Gastrocnemius medialis (tissue), 4 donors: ENCODE measurements around the gene ATP11A. TPM values are rescaled to one million over a fixed set of nuclear protein-coding genes. Genes with fewer than 3 reads are reported as not detected.

Experiments used
- ATAC-seq, 2 donors: fragments of 150-250 bp; one replicate each; pipeline ENCODE4 v1.9.1; 2016
- DNase-seq, 2 donors: peaks; one replicate each; pipeline ENCODE4 v3.0.0-alpha.2; 2019
- H3K27ac ChIP-seq, 4 donors: fragments of 200-600 bp; sonication (generic); 1 replicate in 1 of 4; 2 replicates in 3 of 4; pipeline ENCODE4 v1.5.1; 2016 to 2018; ENCODE audit warnings: mild to moderate bottlenecking in 2 of 4, moderate library complexity in 1 of 4
- H3K27me3 ChIP-seq, 3 donors: fragments of 200-600 bp; sonication (generic) in 2 of 3; 1 replicate in 1 of 3; 2 replicates in 2 of 3; pipeline versions ENCODE4 v1.5.1 to v1.6.0; 2016 to 2019; ENCODE audit warnings: mild to moderate bottlenecking in 1 of 3, moderate library complexity in 1 of 3
- H3K36me3 ChIP-seq, 2 donors: fragments of 200-600 bp; sonication (generic) in 1 of 2; one replicate each; pipeline ENCODE4 v1.5.1; 2017 to 2018
- H3K4me1 ChIP-seq, 2 donors: fragments of 200-600 bp; sonication (generic) in 1 of 2; one replicate each; pipeline ENCODE4 v1.5.1; 2016 to 2017; ENCODE audit warnings: mild to moderate bottlenecking in 2 of 2
- H3K4me3 ChIP-seq, 4 donors: fragments of 200-600 bp; sonication (generic) in 3 of 4; 1 replicate in 1 of 4; 2 replicates in 3 of 4; pipeline ENCODE4 v1.5.1; 2016 to 2019; ENCODE audit warnings: mild to moderate bottlenecking in 2 of 4
- H3K9me3 ChIP-seq, 3 donors: fragments of 200-600 bp; sonication (generic) in 2 of 3; 1 replicate in 1 of 3; 2 replicates in 2 of 3; pipeline ENCODE4 v1.5.1; 2016 to 2019
- POLR2A ChIP-seq, 2 donors: fragments of 450-650 bp; IDR thresholded peaks; one replicate each; pipeline ENCODE4 v1.6.1; 2017; ENCODE audit warnings: antibody characterized with exemption in 2 of 2, mild to moderate bottlenecking in 2 of 2, moderate library complexity in 2 of 2
- in situ Hi-C, 4 donors: fragments of 200-750 bp; cut with MboI; loops; one replicate each; pipeline versions ENCODE4 v1.15.0 to v1.8.0; 2017; ENCODE audit warnings: low sequenced_read_pairs in 4 of 4
- intact Hi-C: fragments of 100-400 bp; cut with DNase I; formaldehyde crosslinking; loops from one replicate; pipeline ENCODE4 v1.15.1; 2023; ENCODE audit warnings: low total_unique reads
- total RNA-seq, 4 donors: library from RNA; depleted of rRNA; stranded (reverse); fragments of >200 nt; gene quantifications; one replicate each; pipeline versions ENCODE4 v1.1.0 to v1.2.3, GENCODE V29; 2016
- TF ChIP-seq, protein P1 (sequence below), 5 experiments: fragments of 450-650 bp in 3 of 5; fragments of 200-600 bp in 2 of 5; sonication (generic) in 2 of 5; IDR thresholded peaks in 4 of 5; conservative IDR thresholded peaks in 1 of 5; 1 replicate in 4 of 5; 2 replicates in 1 of 5; pipeline ENCODE4 v1.5.1; 2016 to 2019; ENCODE audit warnings: antibody characterized with exemption in 5 of 5, mild to moderate bottlenecking in 3 of 5, moderate library complexity in 3 of 5

The ATP11A gene
- total RNA-seq, 4 donors from 2014 or later = 10.0 to 14.2 (median 12.6) TPM

- Histone ChIP-seq H3K36me3 (peaks cover 0 to 10% of the 10 kb centered on the region in 2 donors), H3K4me3 (no peak overlapping the region), H3K4me1 (no peaks in the 10 kb centered on the region), H3K27me3 (no peaks in the 10 kb centered on the region), H3K9me3 (no peaks in the 10 kb centered on the region), H3K27ac (peak overlapping the region in 2 of 4 donors; percentile 7 to 31)
- in situ Hi-C loops (no loop called here), intact Hi-C loops (no loop called here)
- DNase-seq = no peak
- TF ChIP-seq POLR2A (IDR thresholded peaks at IDR 0.05) = no peak
- TF ChIP-seq, protein P1, sequence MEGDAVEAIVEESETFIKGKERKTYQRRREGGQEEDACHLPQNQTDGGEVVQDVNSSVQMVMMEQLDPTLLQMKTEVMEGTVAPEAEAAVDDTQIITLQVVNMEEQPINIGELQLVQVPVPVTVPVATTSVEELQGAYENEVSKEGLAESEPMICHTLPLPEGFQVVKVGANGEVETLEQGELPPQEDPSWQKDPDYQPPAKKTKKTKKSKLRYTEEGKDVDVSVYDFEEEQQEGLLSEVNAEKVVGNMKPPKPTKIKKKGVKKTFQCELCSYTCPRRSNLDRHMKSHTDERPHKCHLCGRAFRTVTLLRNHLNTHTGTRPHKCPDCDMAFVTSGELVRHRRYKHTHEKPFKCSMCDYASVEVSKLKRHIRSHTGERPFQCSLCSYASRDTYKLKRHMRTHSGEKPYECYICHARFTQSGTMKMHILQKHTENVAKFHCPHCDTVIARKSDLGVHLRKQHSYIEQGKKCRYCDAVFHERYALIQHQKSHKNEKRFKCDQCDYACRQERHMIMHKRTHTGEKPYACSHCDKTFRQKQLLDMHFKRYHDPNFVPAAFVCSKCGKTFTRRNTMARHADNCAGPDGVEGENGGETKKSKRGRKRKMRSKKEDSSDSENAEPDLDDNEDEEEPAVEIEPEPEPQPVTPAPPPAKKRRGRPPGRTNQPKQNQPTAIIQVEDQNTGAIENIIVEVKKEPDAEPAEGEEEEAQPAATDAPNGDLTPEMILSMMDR (IDR thresholded peaks at IDR 0.05 in 4 of 5, conservative IDR thresholded peaks at IDR 0.05 in 1 of 5) = no peak
- ATAC-seq = peak in 1 of 2 donors; percentile 52
These were observed 113.6 kb downstream of the ATP11A start for GRCh38 chr13:112803422-112803821.

GRCh38 chr13:112804374-112804773 is 114.5 kb downstream of the ATP11A start:
- Histone ChIP-seq H3K27ac (no peak overlapping the region), H3K4me3 (no peak overlapping the region), H3K9me3 (no peaks in the 10 kb centered on the region), H3K4me1 (no peaks in the 10 kb centered on the region), H3K36me3 (peaks cover 0 to 10% of the 10 kb centered on the region in 2 donors), H3K27me3 (no peaks in the 10 kb centered on the region)
- in situ Hi-C loops (no loop called here), intact Hi-C loops (no loop called here)
- ATAC-seq (no peak), DNase-seq (no peak)
- TF ChIP-seq, protein P1 (IDR thresholded peaks at IDR 0.05 in 4 of 5, conservative IDR thresholded peaks at IDR 0.05 in 1 of 5) = no peak
- no peak for TF ChIP-seq POLR2A (IDR thresholded peaks at IDR 0.05)

- ATAC-seq (no peak), DNase-seq (no peak)
- peaks cover 0 to 19% of the 10 kb centered on the region in 2 donors for H3K36me3 ChIP-seq
- in situ Hi-C loops (no loop called here), intact Hi-C loops (no loop called here)
- H3K9me3 ChIP-seq = no peaks in the 10 kb centered on the region
- H3K4me3 ChIP-seq = no peak overlapping the region
- no peak overlapping the region for H3K27ac ChIP-seq
- no peaks in the 10 kb centered on the region for H3K4me1 ChIP-seq
- TF ChIP-seq, protein P1 (IDR thresholded peaks at IDR 0.05 in 4 of 5, conservative IDR thresholded peaks at IDR 0.05 in 1 of 5) = no peak
- TF ChIP-seq POLR2A (IDR thresholded peaks at IDR 0.05) = no peak
- no peaks in the 10 kb centered on the region for H3K27me3 ChIP-seq
These were observed 117.2 kb downstream of the ATP11A start for GRCh38 chr13:112806739-112807652.

DNA sequence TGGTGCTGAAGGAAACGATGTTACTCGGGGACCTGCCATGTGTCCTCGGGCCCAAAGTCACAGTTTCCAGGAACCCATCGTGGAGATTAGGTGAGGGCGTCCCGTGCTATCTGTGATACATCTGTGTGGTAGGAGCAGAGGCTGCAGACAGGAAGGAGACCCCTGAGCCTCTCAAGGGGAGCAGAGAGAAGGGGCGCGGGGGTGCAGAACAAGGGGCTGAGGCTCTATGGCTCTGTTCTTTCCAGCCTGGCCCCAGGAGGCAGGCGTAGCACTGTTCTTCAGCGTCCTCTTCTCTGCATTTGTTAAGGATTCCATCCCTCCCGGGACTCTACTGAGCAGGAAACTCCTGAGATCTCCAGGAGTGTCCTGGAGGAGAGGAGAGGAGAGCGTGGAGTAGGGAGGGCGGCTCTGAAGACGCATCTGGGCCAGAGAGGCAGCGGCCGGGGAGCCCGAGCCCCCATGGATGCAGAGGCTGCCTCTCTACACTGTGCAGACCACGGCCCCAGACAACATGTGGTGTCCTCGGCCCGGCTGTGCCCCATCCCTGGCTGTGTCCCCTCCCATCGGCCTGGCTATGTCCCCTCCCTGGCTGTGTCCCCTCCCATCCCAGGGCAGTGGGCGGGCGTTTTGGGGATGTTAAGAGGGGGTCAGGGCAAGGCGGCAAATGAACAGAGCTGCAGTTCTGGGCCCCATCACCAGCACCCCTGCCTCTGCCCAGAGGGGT is 118.0 kb downstream of the ATP11A start:
- no peak overlapping the region for H3K27ac ChIP-seq
- no peaks in the 10 kb centered on the region for H3K4me1 ChIP-seq
- no peak for TF ChIP-seq POLR2A (IDR thresholded peaks at IDR 0.05)
- TF ChIP-seq, protein P1 (IDR thresholded peaks at IDR 0.05 in 4 of 5, conservative IDR thresholded peaks at IDR 0.05 in 1 of 5) = no peak
- peaks cover 0 to 24% of the 10 kb centered on the region in 2 donors for H3K36me3 ChIP-seq
- no peak for ATAC-seq
- intact Hi-C loops (no loop called here), in situ Hi-C loops (no loop called here)
- no peak overlapping the region for H3K4me3 ChIP-seq
- H3K27me3 ChIP-seq = no peaks in the 10 kb centered on the region
- no peaks in the 10 kb centered on the region for H3K9me3 ChIP-seq
- DNase-seq = no peak
